Hepatocyte (in vitro differentiated cells): ENCODE results near the gene GATA2. TPM values are rescaled to one million over a fixed set of nuclear protein-coding genes. Genes with fewer than 3 reads are reported as not detected.

Experiments
- DNase-seq: peaks from one replicate; pipeline ENCODE4 v3.0.0-alpha.2; 2016; ENCODE audit warnings: low spot score
- H2AFZ ChIP-seq: fragments of 200-600 bp; sonication (generic); 2 replicates; pipeline ENCODE4 v1.6.0; 2016; ENCODE audit warnings: antibody characterized with exemption, mild to moderate bottlenecking
- H3K27ac ChIP-seq: fragments of 200-600 bp; sonication (generic); 2 replicates; pipeline ENCODE4 v1.5.1; 2016; ENCODE audit warnings: mild to moderate bottlenecking
- H3K27me3 ChIP-seq: fragments of 200-600 bp; sonication (generic); 2 replicates; pipeline ENCODE4 v1.6.1; 2016
- H3K36me3 ChIP-seq: fragments of 200-600 bp; sonication (generic); replicated peaks from 2 replicates; pipeline ENCODE4 v1.5.1; 2016; ENCODE audit warnings: low read depth; ENCODE audit not compliant: insufficient read depth
- H3K4me1 ChIP-seq: fragments of 200-600 bp; sonication (generic); 2 replicates; pipeline ENCODE4 v1.5.1; 2016; ENCODE audit warnings: mild to moderate bottlenecking, moderate library complexity; ENCODE audit not compliant: insufficient read depth
- H3K4me2 ChIP-seq: fragments of 200-600 bp; sonication (generic); 2 replicates; pipeline ENCODE4 v1.6.0; 2016
- H3K4me3 ChIP-seq: fragments of 200-600 bp; sonication (generic); 2 replicates; pipeline ENCODE4 v1.5.1; 2016; ENCODE audit warnings: mild to moderate bottlenecking
- H3K79me2 ChIP-seq: fragments of 200-600 bp; sonication (generic); 2 replicates; pipeline ENCODE4 v1.6.0; 2017; ENCODE audit warnings: mild to moderate bottlenecking
- H3K9me2 ChIP-seq: fragments of 200-600 bp; sonication (generic); replicated peaks from 2 replicates; pipeline ENCODE4 v1.6.0; 2017; ENCODE audit warnings: mild to moderate bottlenecking; ENCODE audit not compliant: insufficient read depth
- H3K9me3 ChIP-seq: fragments of 200-600 bp; sonication (generic); 2 replicates; pipeline ENCODE4 v1.5.1; 2016; ENCODE audit warnings: low read depth, mild to moderate bottlenecking
- H4K20me1 ChIP-seq: fragments of 200-600 bp; sonication (generic); 2 replicates; pipeline ENCODE4 v1.6.0; 2016; ENCODE audit warnings: mild to moderate bottlenecking; ENCODE audit not compliant: insufficient read depth, poor library complexity, severe bottlenecking
- CTCF ChIP-seq: fragments of 200-600 bp; sonication (generic); IDR thresholded peaks from 2 replicates; pipeline ENCODE4 v1.5.1; 2016; ENCODE audit warnings: antibody characterized with exemption, mild to moderate bottlenecking; ENCODE audit not compliant: poor library complexity
- EZH2 ChIP-seq: fragments of 200-600 bp; sonication (generic); IDR thresholded peaks from 2 replicates; pipeline ENCODE4 v1.6.1; 2016; ENCODE audit warnings: antibody characterized with exemption, mild to moderate bottlenecking, borderline replicate concordance
- EZH2phosphoT487 ChIP-seq: fragments of 200-600 bp; sonication (generic); IDR thresholded peaks from one replicate; pipeline ENCODE4 v1.6.1; 2018; ENCODE audit warnings: antibody characterized with exemption, mild to moderate bottlenecking, low read depth, moderate library complexity; ENCODE audit not compliant: unreplicated experiment, severe bottlenecking
- WGBS: methylation state at CpG from one replicate; pipeline ENCODE4 v1.1.6; 2016; ENCODE audit warnings: low lambda C conversion rate; ENCODE audit errors: missing lambda C conversion rate; 5-methylcytosine and 5-hydroxymethylcytosine counted together
- polyA plus RNA-seq: library from polyadenylated mRNA; unstranded; fragments of >200 nt; fragmentation: Nextera tagmentation; extraction: Ambion mirVana; gene quantifications from 2 replicates; pipeline ENCODE4 v1.2.1, GENCODE V29; 2016
- total RNA-seq: library from RNA; depleted of rRNA; stranded (reverse); fragments of >200 nt; gene quantifications from 2 replicates; pipeline ENCODE4 v1.2.3, GENCODE V29; 2014

Gene GATA2
- total and polyA plus RNA-seq, 2 experiments from 2014 or later: 2.4 to 2.6 TPM

- Histone ChIP-seq H3K9me2 (no peaks in the 10 kb centered on the region), H3K4me1 (no peaks in the 10 kb centered on the region), H4K20me1 (no peaks in the 10 kb centered on the region), H3K4me3 (no peak overlapping the region), H3K36me3 (no peaks in the 10 kb centered on the region), H3K9me3 (no peaks in the 10 kb centered on the region), H3K27ac (no peak overlapping the region), H3K27me3 (no peaks in the 10 kb centered on the region), H2AFZ (no peak overlapping the region), H3K79me2 (no peaks in the 10 kb centered on the region), H3K4me2 (no peak overlapping the region)
- WGBS: 100% methylated on average over 1 of the region's 1 CpG
- TF ChIP-seq EZH2phosphoT487 (no peak), EZH2 (no peak), CTCF (no peak)
- no peak for DNase-seq
Observed at GRCh38 chr3:128445357-128445756, 47.6 kb downstream of the GATA2 start.

GRCh38 chr3:128443771-128444170 is 49.2 kb downstream of the GATA2 start:
- 81% methylated on average over 3 of the region's 3 CpGs for WGBS
- Histone ChIP-seq H3K36me3 (no peaks in the 10 kb centered on the region), H3K4me3 (no peak overlapping the region), H3K27me3 (no peaks in the 10 kb centered on the region), H3K4me1 (no peaks in the 10 kb centered on the region), H3K9me3 (no peaks in the 10 kb centered on the region), H3K27ac (no peak overlapping the region), H3K79me2 (no peaks in the 10 kb centered on the region), H4K20me1 (no peaks in the 10 kb centered on the region), H3K9me2 (no peaks in the 10 kb centered on the region), H2AFZ (no peak overlapping the region), H3K4me2 (no peak overlapping the region)
- TF ChIP-seq CTCF: no peak
- no peak for TF ChIP-seq EZH2phosphoT487
- DNase-seq: no peak

- no peak for DNase-seq
- Histone ChIP-seq H3K9me2 (no peaks in the 10 kb centered on the region), H2AFZ (no peak overlapping the region), H3K79me2 (no peaks in the 10 kb centered on the region), H3K27me3 (no peaks in the 10 kb centered on the region), H3K36me3 (no peaks in the 10 kb centered on the region), H3K4me2 (no peak overlapping the region), H3K4me1 (no peaks in the 10 kb centered on the region), H3K9me3 (no peaks in the 10 kb centered on the region), H4K20me1 (no peaks in the 10 kb centered on the region), H3K4me3 (no peak overlapping the region), H3K27ac (no peak overlapping the region)
- TF ChIP-seq EZH2: no peak
- 95% methylated on average over 6 of the region's 6 CpGs for WGBS
Observed at GRCh38 chr3:128442949-128443348, 50.1 kb downstream of the GATA2 start.

- no peaks in the 10 kb centered on the region for H3K9me3 ChIP-seq
- H3K27me3 ChIP-seq: no peaks in the 10 kb centered on the region
- 84% methylated on average over 7 of the region's 7 CpGs for whole genome bisulfite sequencing
- no peaks in the 10 kb centered on the region for H3K79me2 ChIP-seq
- no peak overlapping the region for H3K4me2 ChIP-seq
- no peaks in the 10 kb centered on the region for H4K20me1 ChIP-seq
- no peaks in the 10 kb centered on the region for H3K9me2 ChIP-seq
- no peak overlapping the region for H3K4me3 ChIP-seq
- no peak for TF ChIP-seq EZH2
- no peak for TF ChIP-seq CTCF
- no peak for TF ChIP-seq EZH2phosphoT487
- no peak overlapping the region for H2AFZ ChIP-seq
- H3K27ac ChIP-seq: no peak overlapping the region
- no peaks in the 10 kb centered on the region for H3K36me3 ChIP-seq
- no peak for DNase-seq
- H3K4me1 ChIP-seq: no peaks in the 10 kb centered on the region
Observed at GRCh38 chr3:128442070-128442469, 50.9 kb downstream of the GATA2 start.
